ENCODE data around the gene HAUS5. TPM values are rescaled to one million over a fixed set of nuclear protein-coding genes. Genes with fewer than 3 reads are reported as not detected.

HAUS5 gene
- total and polyA plus RNA-seq, 2 experiments from 2014 or later = 4.9 to 12.6 TPM

GRCh38 chr19:35565016-35565856 is 47.3 kb upstream of the HAUS5 start:
- H3K27ac ChIP-seq = no peak overlapping the region
- H3K4me2 ChIP-seq = no peak overlapping the region
- no peaks in the 10 kb centered on the region for H3K9me2 ChIP-seq (replicated peaks; ENCODE audit: insufficient read depth)
- 78% methylated on average over 12 of the region's 12 CpGs for WGBS (ENCODE audit: low lambda C conversion rate, missing lambda C conversion rate)
- H3K27me3 ChIP-seq = no peaks in the 10 kb centered on the region
- DNase-seq (ENCODE audit: low spot score) = no peak
- no peaks in the 10 kb centered on the region for H3K79me2 ChIP-seq
- no peak overlapping the region for H3K4me3 ChIP-seq
- H3K9me3 ChIP-seq (ENCODE audit: low read depth) = no peaks in the 10 kb centered on the region
- H4K20me1 ChIP-seq (ENCODE audit: insufficient read depth, poor library complexity, severe bottlenecking) = no peaks in the 10 kb centered on the region
- no peak overlapping the region for H2AFZ ChIP-seq
- TF ChIP-seq EZH2phosphoT487 (IDR thresholded peaks at IDR 0.05; ENCODE audit: low read depth, severe bottlenecking, unreplicated experiment) (no peak), CTCF (IDR thresholded peaks at IDR 0.05; ENCODE audit: poor library complexity) (no peak), EZH2 (IDR thresholded peaks at IDR 0.05; ENCODE audit: borderline replicate concordance) (no peak)
- no peaks in the 10 kb centered on the region for H3K4me1 ChIP-seq (ENCODE audit: insufficient read depth)
- no peaks in the 10 kb centered on the region for H3K36me3 ChIP-seq (replicated peaks; ENCODE audit: insufficient read depth, low read depth)

GRCh38 chr19:35566738-35567137 is 45.8 kb upstream of the HAUS5 start:
- no peak for DNase-seq (ENCODE audit: low spot score)
- Histone ChIP-seq H3K9me2 (replicated peaks; ENCODE audit: insufficient read depth) (no peaks in the 10 kb centered on the region), H3K4me2 (no peak overlapping the region), H3K27ac (no peak overlapping the region), H2AFZ (no peak overlapping the region), H3K27me3 (no peaks in the 10 kb centered on the region), H3K36me3 (replicated peaks; ENCODE audit: insufficient read depth, low read depth) (no peaks in the 10 kb centered on the region), H3K79me2 (no peaks in the 10 kb centered on the region), H4K20me1 (ENCODE audit: insufficient read depth, poor library complexity, severe bottlenecking) (no peaks in the 10 kb centered on the region), H3K9me3 (ENCODE audit: low read depth) (no peaks in the 10 kb centered on the region), H3K4me3 (no peak overlapping the region), H3K4me1 (ENCODE audit: insufficient read depth) (no peaks in the 10 kb centered on the region)
- TF ChIP-seq CTCF (IDR thresholded peaks at IDR 0.05; ENCODE audit: poor library complexity) (no peak), EZH2 (IDR thresholded peaks at IDR 0.05; ENCODE audit: borderline replicate concordance) (no peak), EZH2phosphoT487 (IDR thresholded peaks at IDR 0.05; ENCODE audit: low read depth, severe bottlenecking, unreplicated experiment) (no peak)
- 93% methylated on average over 7 of the region's 7 CpGs for WGBS (ENCODE audit: low lambda C conversion rate, missing lambda C conversion rate)

- whole genome bisulfite sequencing (ENCODE audit: low lambda C conversion rate, missing lambda C conversion rate) = 65% methylated on average over 5 of the region's 5 CpGs
- TF ChIP-seq CTCF (IDR thresholded peaks at IDR 0.05; ENCODE audit: poor library complexity) = no peak
- TF ChIP-seq EZH2phosphoT487 (IDR thresholded peaks at IDR 0.05; ENCODE audit: low read depth, severe bottlenecking, unreplicated experiment) = no peak
- TF ChIP-seq EZH2 (IDR thresholded peaks at IDR 0.05; ENCODE audit: borderline replicate concordance) = no peak
- H3K79me2 ChIP-seq = no peaks in the 10 kb centered on the region
- H3K9me3 ChIP-seq (ENCODE audit: low read depth) = no peaks in the 10 kb centered on the region
- no peaks in the 10 kb centered on the region for H3K4me1 ChIP-seq (ENCODE audit: insufficient read depth)
- no peaks in the 10 kb centered on the region for H3K27me3 ChIP-seq
- no peak overlapping the region for H3K27ac ChIP-seq
- no peak overlapping the region for H3K4me3 ChIP-seq
- no peak for DNase-seq (ENCODE audit: low spot score)
- H4K20me1 ChIP-seq (ENCODE audit: insufficient read depth, poor library complexity, severe bottlenecking) = no peaks in the 10 kb centered on the region
- no peaks in the 10 kb centered on the region for H3K36me3 ChIP-seq (replicated peaks; ENCODE audit: insufficient read depth, low read depth)
- H2AFZ ChIP-seq = no peak overlapping the region
- H3K9me2 ChIP-seq (replicated peaks; ENCODE audit: insufficient read depth) = no peaks in the 10 kb centered on the region
- no peak overlapping the region for H3K4me2 ChIP-seq
Observed at GRCh38 chr19:35569281-35569781, 43.2 kb upstream of the HAUS5 start.
